ENCODE data around the gene NDUFA7. TPM values are rescaled to one million over a fixed set of nuclear protein-coding genes. Genes with fewer than 3 reads are reported as not detected.

NDUFA7 gene
- total and polyA plus RNA-seq, 2 of the 13 experiments (the other 11 are each of a cell fraction or from before 2014, with no cell fraction given), result 64.5 to 71.5 TPM

DNA sequence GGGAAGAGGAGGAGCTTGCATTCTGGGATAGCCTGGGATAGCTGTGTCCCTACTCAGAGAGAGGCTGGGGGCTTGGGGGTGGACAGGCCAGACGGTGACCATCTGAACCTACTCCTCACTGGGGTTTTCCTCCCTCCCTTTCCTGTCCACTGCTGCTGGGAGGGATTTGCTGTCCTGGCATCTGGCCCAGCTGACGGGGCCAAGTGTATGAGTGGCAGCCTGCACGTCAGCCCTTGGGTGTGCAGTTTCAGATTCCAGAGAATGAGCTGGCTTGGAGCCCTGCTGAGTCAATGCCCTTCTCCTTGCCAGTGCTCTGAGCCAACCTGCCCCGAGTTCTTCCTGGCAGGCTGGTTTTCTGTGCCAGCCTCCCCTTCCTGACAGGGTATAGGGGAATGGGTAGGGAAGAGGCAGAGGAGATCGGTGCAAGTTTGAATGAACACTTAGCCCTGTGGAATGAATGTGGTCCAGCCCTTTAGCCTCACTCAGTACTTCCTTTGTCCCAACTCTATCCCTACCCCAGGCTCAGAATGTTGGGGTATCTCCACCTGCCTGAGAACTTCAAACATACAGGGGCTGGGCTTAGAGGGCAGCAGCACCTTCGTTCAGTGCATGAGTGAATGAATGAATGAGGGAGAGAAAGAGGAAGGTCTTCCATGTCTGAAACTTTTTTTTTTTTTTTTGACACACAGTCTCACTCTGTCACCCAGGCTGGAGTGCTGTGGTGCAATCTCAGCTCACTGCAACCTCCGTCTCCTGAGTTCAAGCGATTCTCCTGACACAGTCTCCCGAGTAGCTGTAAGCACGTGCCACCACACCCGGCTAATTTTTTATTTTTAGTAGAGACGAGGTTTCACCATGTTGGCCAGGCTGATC is 41.0 kb upstream of the NDUFA7 start (continued):
- TF ChIP-seq, protein P1, sequence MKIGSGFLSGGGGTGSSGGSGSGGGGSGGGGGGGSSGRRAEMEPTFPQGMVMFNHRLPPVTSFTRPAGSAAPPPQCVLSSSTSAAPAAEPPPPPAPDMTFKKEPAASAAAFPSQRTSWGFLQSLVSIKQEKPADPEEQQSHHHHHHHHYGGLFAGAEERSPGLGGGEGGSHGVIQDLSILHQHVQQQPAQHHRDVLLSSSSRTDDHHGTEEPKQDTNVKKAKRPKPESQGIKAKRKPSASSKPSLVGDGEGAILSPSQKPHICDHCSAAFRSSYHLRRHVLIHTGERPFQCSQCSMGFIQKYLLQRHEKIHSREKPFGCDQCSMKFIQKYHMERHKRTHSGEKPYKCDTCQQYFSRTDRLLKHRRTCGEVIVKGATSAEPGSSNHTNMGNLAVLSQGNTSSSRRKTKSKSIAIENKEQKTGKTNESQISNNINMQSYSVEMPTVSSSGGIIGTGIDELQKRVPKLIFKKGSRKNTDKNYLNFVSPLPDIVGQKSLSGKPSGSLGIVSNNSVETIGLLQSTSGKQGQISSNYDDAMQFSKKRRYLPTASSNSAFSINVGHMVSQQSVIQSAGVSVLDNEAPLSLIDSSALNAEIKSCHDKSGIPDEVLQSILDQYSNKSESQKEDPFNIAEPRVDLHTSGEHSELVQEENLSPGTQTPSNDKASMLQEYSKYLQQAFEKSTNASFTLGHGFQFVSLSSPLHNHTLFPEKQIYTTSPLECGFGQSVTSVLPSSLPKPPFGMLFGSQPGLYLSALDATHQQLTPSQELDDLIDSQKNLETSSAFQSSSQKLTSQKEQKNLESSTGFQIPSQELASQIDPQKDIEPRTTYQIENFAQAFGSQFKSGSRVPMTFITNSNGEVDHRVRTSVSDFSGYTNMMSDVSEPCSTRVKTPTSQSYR (CRISPR knock-in tag; IDR thresholded peaks at IDR 0.05; ENCODE audit: borderline replicate concordance), result no peak
- TF ChIP-seq, protein P2, sequence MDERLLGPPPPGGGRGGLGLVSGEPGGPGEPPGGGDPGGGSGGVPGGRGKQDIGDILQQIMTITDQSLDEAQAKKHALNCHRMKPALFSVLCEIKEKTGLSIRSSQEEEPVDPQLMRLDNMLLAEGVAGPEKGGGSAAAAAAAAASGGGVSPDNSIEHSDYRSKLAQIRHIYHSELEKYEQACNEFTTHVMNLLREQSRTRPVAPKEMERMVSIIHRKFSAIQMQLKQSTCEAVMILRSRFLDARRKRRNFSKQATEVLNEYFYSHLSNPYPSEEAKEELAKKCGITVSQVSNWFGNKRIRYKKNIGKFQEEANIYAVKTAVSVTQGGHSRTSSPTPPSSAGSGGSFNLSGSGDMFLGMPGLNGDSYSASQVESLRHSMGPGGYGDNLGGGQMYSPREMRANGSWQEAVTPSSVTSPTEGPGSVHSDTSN (CRISPR knock-in tag; IDR thresholded peaks at IDR 0.05), result peak; percentile 82
- TF ChIP-seq, protein P3, sequence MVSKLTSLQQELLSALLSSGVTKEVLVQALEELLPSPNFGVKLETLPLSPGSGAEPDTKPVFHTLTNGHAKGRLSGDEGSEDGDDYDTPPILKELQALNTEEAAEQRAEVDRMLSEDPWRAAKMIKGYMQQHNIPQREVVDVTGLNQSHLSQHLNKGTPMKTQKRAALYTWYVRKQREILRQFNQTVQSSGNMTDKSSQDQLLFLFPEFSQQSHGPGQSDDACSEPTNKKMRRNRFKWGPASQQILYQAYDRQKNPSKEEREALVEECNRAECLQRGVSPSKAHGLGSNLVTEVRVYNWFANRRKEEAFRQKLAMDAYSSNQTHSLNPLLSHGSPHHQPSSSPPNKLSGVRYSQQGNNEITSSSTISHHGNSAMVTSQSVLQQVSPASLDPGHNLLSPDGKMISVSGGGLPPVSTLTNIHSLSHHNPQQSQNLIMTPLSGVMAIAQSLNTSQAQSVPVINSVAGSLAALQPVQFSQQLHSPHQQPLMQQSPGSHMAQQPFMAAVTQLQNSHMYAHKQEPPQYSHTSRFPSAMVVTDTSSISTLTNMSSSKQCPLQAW (CRISPR knock-in tag; IDR thresholded peaks at IDR 0.05), result peak; percentile 63
- TF ChIP-seq MEIS2 (CRISPR knock-in tag; IDR thresholded peaks at IDR 0.05) (peak; percentile 66; the same call in 1 of the 2 replicates), TP53 (CRISPR knock-in tag; conservative IDR thresholded peaks at IDR 0.05) (no peak), MEF2D (CRISPR knock-in tag; IDR thresholded peaks at IDR 0.05) (peak; percentile 41; the same call in 1 of the 2 replicates), FOXA3 (CRISPR knock-in tag; IDR thresholded peaks at IDR 0.05) (no peak; the same call in 1 of the 2 replicates), FOXO1 (CRISPR knock-in tag; IDR thresholded peaks at IDR 0.05) (peak; percentile 39; the same call in 1 of the 2 replicates), SETDB1 (CRISPR knock-in tag; IDR thresholded peaks at IDR 0.05; ENCODE audit: borderline replicate concordance) (no peak), ZSCAN25 (CRISPR knock-in tag; IDR thresholded peaks at IDR 0.05) (peak; percentile 57; the same call in 1 of the 2 replicates), ZNF747 (CRISPR knock-in tag; IDR thresholded peaks at IDR 0.05; ENCODE audit: borderline replicate concordance) (no peak), SALL1 (CRISPR knock-in tag; IDR thresholded peaks at IDR 0.05) (peak; percentile 79), RARA (CRISPR knock-in tag; IDR thresholded peaks at IDR 0.05) (peak; percentile 75), NCOA5 (CRISPR knock-in tag; IDR thresholded peaks at IDR 0.05) (no peak)
- TF ChIP-seq, protein P4, sequence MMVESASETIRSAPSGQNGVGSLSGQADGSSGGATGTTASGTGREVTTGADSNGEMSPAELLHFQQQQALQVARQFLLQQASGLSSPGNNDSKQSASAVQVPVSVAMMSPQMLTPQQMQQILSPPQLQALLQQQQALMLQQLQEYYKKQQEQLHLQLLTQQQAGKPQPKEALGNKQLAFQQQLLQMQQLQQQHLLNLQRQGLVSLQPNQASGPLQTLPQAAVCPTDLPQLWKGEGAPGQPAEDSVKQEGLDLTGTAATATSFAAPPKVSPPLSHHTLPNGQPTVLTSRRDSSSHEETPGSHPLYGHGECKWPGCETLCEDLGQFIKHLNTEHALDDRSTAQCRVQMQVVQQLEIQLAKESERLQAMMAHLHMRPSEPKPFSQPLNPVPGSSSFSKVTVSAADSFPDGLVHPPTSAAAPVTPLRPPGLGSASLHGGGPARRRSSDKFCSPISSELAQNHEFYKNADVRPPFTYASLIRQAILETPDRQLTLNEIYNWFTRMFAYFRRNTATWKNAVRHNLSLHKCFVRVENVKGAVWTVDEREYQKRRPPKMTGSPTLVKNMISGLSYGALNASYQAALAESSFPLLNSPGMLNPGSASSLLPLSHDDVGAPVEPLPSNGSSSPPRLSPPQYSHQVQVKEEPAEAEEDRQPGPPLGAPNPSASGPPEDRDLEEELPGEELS (CRISPR knock-in tag; IDR thresholded peaks at IDR 0.05), result peak; percentile 55; the same call in 1 of the 2 replicates
- TF ChIP-seq, protein P5, sequence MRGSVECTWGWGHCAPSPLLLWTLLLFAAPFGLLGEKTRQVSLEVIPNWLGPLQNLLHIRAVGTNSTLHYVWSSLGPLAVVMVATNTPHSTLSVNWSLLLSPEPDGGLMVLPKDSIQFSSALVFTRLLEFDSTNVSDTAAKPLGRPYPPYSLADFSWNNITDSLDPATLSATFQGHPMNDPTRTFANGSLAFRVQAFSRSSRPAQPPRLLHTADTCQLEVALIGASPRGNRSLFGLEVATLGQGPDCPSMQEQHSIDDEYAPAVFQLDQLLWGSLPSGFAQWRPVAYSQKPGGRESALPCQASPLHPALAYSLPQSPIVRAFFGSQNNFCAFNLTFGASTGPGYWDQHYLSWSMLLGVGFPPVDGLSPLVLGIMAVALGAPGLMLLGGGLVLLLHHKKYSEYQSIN (CRISPR knock-in tag; IDR thresholded peaks at IDR 0.05; ENCODE audit: borderline replicate concordance), result no peak
- TF ChIP-seq, protein P6, sequence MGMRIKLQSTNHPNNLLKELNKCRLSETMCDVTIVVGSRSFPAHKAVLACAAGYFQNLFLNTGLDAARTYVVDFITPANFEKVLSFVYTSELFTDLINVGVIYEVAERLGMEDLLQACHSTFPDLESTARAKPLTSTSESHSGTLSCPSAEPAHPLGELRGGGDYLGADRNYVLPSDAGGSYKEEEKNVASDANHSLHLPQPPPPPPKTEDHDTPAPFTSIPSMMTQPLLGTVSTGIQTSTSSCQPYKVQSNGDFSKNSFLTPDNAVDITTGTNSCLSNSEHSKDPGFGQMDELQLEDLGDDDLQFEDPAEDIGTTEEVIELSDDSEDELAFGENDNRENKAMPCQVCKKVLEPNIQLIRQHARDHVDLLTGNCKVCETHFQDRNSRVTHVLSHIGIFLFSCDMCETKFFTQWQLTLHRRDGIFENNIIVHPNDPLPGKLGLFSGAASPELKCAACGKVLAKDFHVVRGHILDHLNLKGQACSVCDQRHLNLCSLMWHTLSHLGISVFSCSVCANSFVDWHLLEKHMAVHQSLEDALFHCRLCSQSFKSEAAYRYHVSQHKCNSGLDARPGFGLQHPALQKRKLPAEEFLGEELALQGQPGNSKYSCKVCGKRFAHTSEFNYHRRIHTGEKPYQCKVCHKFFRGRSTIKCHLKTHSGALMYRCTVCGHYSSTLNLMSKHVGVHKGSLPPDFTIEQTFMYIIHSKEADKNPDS (CRISPR knock-in tag; IDR thresholded peaks at IDR 0.05), result 0 out of 2 replicates have a peak, but pooled peaks have one; percentile 56

All from HepG2 (cell line).